Kidney tubule cell (primary cell): ENCODE data around the gene IZUMO4.

Experiments used
- DNase-seq: peaks from one replicate; pipeline ENCODE4 v3.0.0-alpha.2; 2018; ENCODE audit warnings: low spot score

The IZUMO4 gene

DNA sequence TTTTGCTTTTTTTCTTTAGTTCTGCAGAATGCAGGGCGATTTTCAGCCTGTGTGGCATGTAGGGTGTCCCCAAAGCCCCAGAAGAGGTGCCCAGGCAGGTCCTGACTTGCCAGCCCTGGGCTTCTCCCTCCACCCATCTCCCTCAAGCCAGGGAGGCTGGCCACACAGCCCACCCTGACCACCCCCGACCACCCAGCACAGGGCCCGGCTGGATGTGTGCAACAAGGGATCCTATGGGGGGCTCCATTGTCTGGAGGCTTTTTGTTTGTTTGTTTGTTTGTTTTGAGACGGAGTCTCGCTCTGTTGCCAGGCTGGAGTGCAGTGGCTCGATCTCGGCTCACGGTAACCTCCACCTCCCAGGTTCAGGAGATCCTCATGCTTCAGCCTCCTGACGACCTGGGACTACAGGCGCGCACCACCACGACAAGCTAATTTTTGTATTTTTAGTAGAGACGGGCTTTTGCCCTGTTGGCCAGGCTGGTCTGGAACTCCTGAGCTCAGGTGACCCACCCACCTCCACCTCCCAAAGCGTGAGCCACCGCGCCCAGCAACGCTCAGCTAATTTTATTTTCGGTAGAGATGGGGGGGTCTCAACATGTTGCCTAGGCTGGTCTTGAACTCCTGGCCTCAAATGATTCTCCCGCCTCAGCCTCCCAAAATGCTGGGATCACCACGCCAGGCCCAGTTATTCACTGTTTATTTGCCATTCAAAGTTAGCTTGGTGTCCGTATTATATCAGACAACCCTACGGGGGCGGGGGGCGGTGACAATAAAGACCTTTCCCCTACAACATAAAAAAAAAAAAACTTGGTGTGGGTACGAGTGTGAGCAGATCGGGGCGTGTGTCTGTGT is 37.9 kb upstream of the IZUMO4 start:
- DNase-seq, result no peak

DNA sequence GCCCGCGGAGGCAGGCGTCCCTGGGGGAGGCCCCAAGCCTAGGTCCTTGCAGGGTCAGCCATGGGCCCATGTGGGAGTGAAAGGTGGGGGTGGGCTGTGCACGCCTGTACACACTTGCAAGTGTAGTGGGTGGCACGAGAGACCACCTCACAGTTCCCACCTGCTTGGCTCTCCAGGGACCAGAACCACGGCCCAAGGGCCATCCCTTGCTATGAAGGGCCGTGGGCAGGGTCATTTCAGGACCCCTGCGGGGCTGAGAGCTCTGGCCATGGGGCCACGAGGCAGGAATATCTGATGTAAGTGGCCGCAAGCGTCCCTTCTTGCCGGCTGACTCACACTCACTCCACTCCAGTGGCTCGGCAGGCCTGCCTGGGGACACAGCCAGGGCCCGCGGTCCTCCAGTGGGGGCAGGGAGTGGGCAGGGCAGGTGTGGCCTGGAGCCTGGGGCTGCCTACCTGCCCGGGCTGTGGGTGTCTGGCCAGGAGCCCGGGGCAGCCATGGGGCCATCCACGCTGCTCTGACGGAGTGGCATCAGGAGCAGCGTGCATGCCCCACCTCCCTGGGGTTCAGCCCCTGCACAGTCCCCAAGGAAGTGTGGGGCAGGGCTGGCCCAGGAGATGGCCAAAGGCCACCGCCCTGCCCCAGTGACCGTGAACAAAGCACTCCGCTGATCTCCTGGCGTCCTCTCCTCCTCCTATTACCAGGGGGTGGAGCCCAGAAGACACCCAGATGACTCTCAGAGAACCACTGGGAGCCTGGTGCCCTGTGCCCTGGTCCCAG is 37.1 kb upstream of the IZUMO4 start:
- peak; percentile 91 for DNase-seq

DNA sequence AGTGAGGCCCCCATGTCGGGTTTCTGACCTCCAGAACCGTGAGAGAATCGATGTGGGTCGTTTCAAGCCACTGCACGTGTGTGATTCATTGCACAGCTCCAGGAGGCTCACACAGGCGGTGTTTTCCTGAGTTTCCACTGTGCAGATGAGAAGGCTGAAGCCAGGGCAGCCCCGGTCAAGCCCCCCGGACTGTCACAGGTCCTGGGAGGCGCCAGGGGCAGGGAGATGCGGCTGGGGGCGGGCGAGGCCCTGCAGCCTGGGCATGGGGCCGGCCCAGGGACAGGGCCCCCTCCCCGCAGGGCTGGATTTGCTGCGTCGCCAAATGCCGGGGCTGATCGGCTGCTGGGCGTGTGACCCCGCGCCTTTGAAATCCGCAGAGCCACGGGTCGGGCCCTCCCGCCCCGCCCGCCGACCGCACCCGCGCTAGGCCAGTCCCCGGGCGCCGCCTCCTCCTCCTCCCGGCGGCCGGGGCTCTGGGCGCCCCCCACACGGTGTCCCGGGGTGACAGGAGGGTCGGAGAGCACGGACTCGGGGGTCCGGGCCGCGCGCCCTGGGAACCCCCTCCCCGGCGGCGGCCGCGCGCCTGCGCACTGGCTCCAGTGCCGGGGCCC is 35.7 kb upstream of the IZUMO4 start:
- DNase-seq, result peak; percentile 88

DNA sequence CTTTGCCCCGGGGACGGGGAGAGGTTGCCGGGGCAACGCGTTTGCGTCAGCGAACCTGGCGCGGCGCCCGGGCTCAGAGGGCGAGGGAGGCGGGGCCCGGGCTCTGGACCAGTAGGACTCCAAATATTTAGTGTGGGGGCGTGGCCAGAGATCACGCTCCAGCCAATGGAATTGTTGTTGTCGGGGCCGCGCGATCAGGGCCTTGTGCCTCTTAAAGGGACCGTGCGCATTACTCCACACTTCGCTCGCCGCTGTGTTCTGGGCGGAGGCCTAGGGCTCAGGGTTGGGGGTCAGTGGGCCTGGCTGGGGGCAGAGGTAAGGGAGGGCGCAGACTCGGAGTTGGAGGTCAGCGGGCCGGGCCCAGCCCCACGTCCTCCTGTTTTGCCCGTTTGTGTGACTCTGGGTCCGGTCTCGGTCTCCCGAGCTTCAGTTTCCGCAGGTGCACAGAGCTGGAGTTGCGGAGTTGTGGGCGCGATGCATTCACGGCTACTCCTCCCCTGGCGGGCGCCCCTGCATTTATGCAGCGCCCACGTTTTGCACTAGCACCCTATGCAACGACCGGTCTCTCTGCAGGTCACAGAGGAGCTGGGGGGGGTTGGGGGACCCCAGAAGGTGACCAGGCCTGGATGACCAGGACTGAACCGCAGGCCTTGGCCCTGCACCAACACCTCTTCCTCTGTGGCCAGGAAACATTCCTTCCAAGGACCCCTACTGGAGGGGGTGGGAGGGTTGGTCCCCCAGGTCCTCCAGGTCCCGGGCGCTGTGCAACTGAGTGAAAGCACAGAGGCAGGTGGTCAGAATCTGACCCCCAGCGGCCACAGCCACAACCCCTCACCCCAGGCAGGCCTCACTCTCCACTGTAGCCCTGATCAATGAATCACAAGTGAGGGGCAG is 35.0 kb upstream of the IZUMO4 start:
- DNase-seq, result peak; percentile 98

DNA sequence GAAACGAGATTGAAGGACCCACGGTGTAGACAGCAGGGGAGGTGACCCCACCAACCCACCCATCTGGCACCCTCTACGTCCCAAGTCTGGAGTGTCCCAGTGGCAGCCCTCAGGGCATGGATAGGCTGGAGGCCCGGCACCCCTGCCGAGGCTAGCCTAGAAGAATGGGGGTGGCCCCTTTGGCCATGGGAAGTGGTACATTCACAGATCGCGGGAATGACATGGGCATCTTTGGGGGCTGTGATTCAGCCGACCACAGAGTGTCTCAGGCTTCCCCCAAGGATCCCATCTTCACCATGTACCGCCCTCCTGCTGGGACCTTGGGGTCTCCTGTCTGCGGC is 34.4 kb upstream of the IZUMO4 start:
- no peak for DNase-seq

DNA sequence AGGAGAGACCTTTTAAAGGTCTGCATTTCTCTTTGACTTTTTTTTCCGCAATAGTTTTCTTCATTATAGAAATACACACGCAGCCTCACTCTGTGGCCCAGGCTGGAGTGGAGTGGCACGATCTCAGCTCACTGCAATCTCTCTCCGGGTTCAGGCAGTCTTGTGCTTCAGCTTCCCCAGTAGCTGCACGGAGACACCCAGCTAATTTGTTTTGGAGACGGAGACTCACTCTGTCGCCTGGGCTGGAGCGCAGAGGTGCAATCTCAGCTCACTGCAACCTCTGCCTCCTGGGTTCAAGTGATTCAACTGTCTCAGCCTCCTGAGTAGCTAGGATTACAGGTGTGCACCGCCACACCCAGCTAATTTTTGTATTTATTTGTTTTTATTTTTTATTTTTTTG is 33.9 kb upstream of the IZUMO4 start:
- DNase-seq, result no peak

DNA sequence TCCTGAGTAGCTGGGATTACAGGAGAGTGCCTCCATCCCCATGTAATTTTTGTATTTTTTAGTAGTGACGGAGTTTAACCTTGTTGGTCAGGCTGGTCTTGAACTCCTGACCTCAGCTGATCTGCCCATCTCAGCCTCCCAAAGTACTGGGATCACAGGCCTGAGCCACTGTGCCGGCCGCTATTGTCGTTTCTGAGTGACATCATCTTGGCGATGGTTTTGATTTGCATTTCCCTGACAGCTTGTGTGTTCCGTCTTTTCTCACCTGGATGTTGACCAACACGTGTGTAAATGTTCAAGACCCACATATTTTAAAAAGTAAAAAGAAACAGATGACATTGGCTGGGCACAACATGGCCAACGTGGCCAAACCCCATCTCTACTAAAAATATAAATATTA is 32.9 kb upstream of the IZUMO4 start:
- DNase-seq, result no peak

DNA sequence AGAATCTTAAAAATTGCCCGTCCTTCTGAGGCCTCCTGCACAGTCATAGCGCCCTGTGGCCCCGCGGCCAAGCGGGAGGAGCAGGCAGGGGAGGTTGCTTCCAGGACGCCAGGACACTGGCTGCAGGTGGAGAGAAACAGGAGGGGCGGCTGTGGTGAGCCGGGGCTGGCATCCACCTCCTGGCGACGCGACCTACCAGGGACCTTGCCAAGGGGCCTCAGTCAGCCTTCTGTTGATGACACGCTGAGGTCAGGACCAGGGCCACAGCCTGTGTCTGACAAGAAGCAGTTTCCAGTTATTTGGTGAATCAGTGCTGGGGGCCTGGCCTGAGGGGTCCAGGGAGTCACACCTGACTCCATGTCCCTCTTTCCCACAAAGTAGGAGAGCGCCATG is 32.3 kb upstream of the IZUMO4 start:
- no peak for DNase-seq

DNA sequence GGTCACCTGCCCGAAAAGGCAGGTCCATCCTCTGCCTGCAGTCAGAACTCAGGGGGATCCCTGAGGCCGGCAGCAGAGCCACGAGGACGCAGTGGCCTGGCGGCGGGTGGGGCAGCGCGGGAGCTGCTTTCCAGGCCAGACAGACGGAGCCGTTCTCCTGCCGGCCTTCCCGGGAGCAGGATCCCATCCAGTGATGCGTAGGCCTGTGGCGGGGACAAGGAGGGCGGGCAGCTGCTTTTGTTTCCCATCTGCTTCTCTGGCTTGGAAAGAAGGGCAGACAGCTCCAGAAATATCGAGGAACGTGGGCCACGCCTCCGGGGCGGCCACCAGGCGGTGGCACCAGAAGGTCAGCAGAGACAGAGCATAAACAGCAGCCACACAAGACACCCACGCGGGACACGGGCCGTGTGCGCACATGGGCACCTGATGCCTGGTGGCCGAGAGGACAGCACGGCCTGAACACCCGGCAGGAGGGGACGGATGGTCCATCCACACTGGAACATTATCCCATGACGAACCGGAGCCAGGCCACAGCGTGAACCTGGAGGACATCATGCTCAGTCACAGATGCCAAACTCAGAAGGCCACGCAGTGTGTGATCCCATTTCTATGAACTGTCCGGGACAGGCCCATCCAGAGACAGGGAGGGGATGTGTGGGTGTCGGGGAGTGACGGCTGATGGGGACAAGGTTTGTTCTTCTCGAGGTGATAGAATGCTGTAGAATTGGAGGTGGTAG is 31.8 kb upstream of the IZUMO4 start:
- no peak for DNase-seq

DNA sequence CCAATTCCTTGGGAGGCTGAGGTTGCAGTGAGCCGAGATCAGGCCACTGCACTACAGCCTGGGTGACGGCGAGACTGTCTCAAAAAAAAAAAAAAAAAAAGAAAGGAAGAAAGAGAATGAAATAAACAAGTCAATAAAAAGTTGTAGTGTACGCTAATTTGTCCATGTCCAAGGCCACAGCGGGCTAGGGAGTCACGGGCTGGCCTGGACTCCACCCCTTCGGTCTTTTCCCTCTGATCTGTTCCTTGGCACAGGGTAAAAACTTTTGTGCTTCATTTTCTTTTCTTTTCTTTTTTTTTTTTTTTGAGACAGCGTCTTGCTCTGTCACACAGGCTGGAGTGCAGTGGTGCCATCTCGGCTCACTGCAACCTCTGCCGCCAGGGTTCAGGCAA is 26.3 kb upstream of the IZUMO4 start:
- DNase-seq, result no peak

DNA sequence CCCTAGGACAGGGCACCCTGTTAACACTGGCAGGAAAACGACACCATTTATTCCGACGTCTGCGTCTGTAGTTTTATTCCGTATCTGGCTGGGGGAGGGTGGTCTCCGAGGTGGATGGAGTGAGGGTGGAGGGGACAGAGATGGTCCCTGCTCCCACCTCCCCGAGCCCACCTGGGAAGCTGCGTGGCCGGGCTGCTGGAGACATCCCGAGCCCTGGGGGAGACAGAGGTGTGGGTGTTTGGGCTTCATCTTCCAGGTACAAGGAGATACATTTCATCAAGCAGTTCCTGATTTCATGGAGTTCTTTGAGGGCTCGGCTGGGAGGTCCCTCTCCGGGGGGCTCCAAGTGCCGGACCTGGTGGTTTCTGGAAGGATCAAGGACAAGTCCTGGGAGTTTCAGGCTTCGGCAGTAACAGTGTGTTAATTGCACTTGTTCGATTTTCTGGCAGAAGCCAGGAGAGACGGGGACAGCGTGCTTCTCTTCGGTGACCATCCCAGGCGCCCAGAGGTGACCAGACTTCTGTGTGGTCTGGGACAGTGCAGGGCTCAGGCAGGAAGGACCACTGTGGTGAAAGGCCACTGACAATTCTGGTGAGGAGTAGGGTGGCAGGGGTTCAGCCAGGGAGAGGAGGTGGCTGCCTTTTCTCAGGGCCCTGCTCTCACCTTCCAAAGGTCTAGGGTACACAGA is 25.6 kb upstream of the IZUMO4 start:
- DNase-seq, result no peak

DNA sequence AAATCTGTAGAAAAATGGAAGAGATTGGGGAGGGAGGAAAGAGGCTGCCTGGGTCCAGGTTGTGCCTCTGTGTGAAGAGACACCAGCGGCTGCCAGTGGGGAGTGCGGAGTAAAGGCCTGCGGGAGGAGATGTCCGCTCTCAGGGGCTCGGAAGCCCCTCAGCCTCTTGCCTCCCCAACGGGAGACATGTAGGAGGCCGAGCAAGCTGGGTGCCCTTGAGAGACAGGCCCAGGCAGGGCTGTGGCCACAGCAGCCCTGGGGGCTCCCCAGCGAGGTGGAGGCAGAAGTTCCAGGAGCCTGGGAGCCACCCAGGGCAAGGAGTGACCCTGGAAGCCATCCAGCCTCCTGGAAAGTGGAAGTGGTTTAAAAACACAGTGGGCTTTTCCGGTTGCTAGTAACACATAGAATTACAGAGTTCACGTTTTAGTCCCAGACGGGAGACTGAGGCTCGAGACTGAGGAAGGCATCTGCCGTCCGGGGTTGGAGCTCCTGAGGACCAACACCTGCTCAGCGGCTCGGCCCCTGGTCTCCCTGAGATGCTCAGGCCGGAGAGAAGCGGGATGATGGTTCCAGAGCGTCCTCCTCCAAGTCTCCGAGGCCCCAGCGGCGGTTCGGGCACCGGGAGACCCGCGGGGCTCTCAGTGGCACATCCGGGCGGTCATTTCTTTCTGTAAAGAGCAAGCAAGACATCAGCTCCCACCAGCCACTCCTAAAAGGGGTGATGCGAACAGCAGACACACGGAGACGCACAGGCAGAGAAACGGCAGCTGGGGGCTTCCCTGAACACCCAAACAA is 23.8 kb upstream of the IZUMO4 start:
- no peak for DNase-seq

DNA sequence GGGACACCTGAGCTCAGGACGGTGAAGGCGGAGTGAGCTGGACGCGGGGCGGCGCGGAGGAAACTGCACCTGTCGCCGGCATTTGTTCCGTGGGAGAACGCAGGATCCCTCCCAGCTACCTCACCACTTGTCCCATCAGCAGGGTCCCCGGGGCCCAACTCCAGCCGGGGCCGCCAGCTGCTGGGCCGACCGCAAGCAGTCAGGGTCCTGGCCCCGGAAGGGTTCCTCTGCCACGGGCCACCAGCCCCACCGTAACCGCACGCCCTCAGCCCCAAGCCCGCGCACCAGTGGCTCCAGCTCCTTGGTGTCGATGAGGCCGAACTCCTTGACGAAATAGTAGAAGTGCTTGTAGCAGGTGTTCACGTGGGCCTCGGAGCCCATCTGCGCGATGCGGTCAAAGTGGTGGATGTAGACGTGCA is 20.2 kb upstream of the IZUMO4 start:
- no peak for DNase-seq

DNA sequence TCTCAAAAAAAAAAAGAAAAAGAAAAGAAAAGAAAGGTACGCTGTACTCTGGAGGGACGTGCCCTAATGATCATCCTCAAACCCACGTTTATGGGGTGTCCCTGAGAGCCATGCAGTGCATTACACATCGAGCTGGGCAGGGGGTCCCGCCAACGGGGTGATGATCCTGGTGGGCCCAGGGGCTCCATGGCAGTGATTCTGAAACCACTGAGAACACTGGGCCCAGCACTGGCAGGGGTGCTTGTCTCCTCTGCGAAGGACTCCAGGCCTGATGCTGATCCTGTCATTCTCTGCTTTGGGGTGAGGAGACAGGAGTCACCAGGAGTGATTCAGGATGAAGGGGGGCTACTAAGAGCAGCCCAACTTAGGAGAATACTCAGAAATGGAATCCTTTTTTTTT is 19.3 kb upstream of the IZUMO4 start:
- no peak for DNase-seq

DNA sequence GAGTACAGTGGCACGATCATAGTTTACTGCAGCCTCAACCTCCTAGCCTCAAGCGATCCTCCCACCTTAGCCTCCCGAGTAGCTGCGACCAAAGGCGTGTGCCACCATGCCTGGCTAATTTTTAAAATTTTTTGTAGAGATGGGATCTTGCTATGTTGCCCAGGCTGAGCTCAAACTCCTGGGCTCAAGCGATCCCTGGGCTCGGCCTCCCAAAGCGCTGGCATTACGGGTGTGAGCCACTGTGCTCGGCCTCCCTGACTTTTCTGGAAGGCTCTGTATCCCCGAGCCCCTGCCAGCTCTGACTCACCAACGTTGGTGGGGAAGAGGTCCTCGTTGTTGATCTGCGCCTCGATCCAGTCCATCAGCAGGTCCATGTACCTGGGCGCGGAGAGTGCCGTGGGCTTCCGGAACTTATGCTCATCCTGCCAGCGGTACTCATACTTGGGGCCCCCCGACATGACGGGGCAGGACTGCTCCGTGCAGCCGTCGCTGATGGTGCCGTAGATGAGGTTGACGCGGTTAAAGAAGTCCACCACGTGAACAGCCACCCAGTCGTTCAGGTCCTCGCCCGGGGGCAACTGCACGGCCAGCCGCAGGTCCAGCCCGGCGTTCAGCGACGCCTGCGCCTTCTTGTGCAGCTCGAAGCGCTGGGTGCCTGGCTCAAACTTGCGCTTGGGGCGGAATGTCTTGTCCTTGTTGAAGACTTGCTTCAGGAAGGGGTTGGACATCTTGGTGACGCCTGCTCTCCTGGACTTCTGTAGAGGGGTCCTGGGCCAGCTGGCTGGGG is 18.7 kb upstream of the IZUMO4 start:
- no peak for DNase-seq

DNA sequence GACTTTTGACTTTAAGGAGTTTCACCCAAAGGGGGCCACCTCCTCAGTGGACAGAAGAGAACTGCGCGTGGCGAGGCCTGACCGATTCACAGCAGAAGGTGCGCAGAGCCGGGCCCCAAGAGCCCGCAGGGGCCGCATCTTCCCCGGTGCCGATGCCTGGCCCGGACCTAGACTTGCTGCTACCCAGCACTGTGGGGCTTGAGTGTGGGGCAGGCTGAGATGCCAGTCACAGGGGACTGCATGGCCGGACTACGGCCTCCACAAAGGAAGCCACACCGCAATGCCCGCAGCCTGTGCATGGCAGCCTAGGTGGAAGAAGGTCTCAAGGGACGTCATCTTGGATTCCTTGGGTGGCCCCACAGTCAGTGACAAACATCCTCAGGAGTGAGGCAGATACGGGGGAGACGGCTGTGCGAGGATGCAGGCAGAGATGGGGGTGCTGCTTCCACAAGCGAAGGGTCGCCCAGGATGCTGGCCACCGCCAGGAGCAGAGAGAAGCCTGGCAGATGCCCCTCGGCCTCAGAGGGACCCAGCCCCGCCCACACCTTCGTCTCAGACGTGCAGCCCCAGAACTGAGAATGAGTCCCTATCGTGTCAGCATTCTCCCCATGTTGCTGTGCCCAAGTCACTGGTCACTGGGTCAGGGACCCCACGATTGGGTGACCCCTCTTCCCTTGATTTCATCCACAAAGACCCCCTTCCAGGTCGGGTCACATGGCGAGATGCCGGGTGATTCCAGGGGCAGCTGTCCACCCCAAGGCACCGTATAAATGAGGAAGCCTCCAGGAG is 17.4 kb upstream of the IZUMO4 start:
- no peak for DNase-seq

DNA sequence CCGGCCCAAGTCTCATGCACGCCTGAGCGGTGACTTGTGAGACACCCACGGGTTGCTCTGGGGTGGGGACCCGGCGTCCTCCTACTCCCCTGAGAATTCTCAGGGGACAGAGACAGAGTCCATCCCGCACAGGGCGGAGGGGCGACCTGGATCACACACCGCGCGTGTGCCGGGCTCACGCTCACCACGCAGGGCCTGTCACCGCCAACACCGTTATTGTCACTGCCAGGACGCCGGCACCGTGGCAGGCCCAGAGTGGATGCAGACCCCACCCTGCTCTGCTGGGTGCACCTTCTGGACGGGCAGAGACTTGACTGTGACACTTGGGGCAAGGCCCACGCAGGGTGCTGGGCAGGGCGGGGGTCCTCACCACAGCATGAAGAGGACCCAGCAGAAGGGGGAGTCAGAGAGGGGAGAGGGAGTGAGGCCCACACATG is 16.8 kb upstream of the IZUMO4 start:
- DNase-seq, result no peak

DNA sequence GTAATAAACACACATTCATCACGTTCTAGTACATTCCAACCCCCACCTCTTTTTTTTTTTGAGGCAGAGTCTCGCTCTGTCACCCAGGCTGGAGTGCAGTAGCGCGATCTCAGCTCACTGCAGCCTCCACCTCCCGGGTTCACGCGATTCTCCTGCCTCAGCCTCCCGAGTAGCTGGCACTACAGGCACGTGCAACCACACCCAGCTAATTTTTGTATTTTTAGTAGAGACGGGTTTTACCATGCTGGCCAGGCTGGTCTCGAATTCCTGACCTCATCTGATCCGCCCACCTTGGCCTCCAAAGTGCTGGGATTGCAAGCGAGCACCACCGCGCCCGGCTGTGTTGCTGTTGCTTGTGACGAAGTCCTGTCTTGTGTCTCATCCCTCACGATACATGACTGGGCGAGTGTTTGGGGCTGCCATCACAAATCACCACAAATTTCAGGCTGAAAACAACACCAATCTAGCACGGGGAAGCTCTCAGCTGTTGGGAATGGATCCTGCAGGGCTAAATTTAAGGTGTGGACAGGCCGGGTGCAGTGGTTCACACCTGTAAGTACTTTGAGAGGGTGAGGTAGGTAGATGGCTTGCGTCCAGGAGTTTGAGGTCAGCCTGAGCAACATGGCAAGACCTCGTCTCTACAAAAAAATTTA is 16.3 kb upstream of the IZUMO4 start:
- no peak for DNase-seq
